Smooth muscle cell (in vitro differentiated cells): ENCODE measurements around the gene CCNT2. TPM values are rescaled to one million over a fixed set of nuclear protein-coding genes. Genes with fewer than 3 reads are reported as not detected.
"Not testable (repeated sequence)": the region's sequence is repeated elsewhere in the genome, so short reads cannot be mapped to it uniquely, and the experiment has no call there.

Source experiments
- DNase-seq: peaks from one replicate; lab custom pipeline; 2025; ENCODE audit not compliant: unreplicated experiment; lab: John Stamatoyannopoulos, UW
- H2AFZ ChIP-seq: fragments of 200-600 bp; sonication (generic); 2 replicates; pipeline ENCODE4 v1.6.0; 2016; ENCODE audit warnings: antibody characterized with exemption, low read depth, mild to moderate bottlenecking
- H3F3A ChIP-seq: fragments of 200-600 bp; sonication (generic); 2 replicates; pipeline ENCODE4 v1.6.0; 2017; ENCODE audit warnings: antibody characterized with exemption, low read depth
- H3K27ac ChIP-seq: fragments of 200-600 bp; sonication (generic); 2 replicates; pipeline ENCODE4 v1.5.1; 2016; ENCODE audit warnings: low read depth, mild to moderate bottlenecking
- H3K27me3 ChIP-seq: fragments of 200-600 bp; sonication (generic); 2 replicates; pipeline ENCODE4 v1.6.1; 2016; ENCODE audit warnings: low read depth, mild to moderate bottlenecking
- H3K36me3 ChIP-seq: fragments of 200-600 bp; sonication (generic); 2 replicates; pipeline ENCODE4 v1.5.1; 2016; ENCODE audit warnings: low read depth
- H3K4me1 ChIP-seq: fragments of 200-600 bp; sonication (generic); 2 replicates; pipeline ENCODE4 v1.5.1; 2016; ENCODE audit warnings: low read depth
- H3K4me2 ChIP-seq: fragments of 200-600 bp; sonication (generic); 2 replicates; pipeline ENCODE4 v1.6.0; 2016; ENCODE audit warnings: mild to moderate bottlenecking
- H3K4me3 ChIP-seq: fragments of 200-600 bp; sonication (generic); 2 replicates; pipeline ENCODE4 v1.5.1; 2016; ENCODE audit warnings: mild to moderate bottlenecking
- H3K79me2 ChIP-seq: fragments of 200-600 bp; sonication (generic); 2 replicates; pipeline ENCODE4 v1.6.0; 2016; ENCODE audit warnings: low read depth, mild to moderate bottlenecking
- H3K9ac ChIP-seq: fragments of 200-600 bp; sonication (generic); 2 replicates; pipeline ENCODE4 v1.6.0; 2016; ENCODE audit warnings: low read depth
- H3K9me3 ChIP-seq: fragments of 200-600 bp; sonication (generic); replicated peaks from 2 replicates; pipeline ENCODE4 v1.5.1; 2016; ENCODE audit warnings: low read depth
- H4K20me1 ChIP-seq: fragments of 200-600 bp; sonication (generic); 2 replicates; pipeline ENCODE4 v1.6.0; 2016; ENCODE audit warnings: low read depth
- CTCF ChIP-seq: fragments of 200-600 bp; sonication (generic); IDR thresholded peaks from 2 replicates; pipeline ENCODE4 v1.5.1; 2017; ENCODE audit warnings: borderline replicate concordance, mild to moderate bottlenecking, antibody characterized with exemption; ENCODE audit not compliant: insufficient read depth, poor library complexity, severe bottlenecking
- WGBS: methylation state at CpG from one replicate; pipeline ENCODE4 v1.1.7; 2016; ENCODE audit warnings: low lambda C conversion rate; 5-methylcytosine and 5-hydroxymethylcytosine counted together
- polyA plus RNA-seq: library from polyadenylated mRNA; unstranded; fragments of >200 nt; fragmentation: Nextera tagmentation; extraction: Ambion mirVana; gene quantifications from 2 replicates; pipeline ENCODE4 v1.2.1, GENCODE V29; 2016
- total RNA-seq: library from RNA; depleted of rRNA; stranded (reverse); fragments of >200 nt; gene quantifications from 2 replicates; pipeline ENCODE4 v1.2.3, GENCODE V29; 2014

CCNT2 gene
- total and polyA plus RNA-seq, 2 experiments from 2014 or later: 16.1 to 74.2 TPM

- no peaks in the 10 kb centered on the region for H3K79me2 ChIP-seq
- peaks cover 10% of the 10 kb centered on the region for H3K9me3 ChIP-seq
- no peak for TF ChIP-seq CTCF
- H3K36me3 ChIP-seq: no peaks in the 10 kb centered on the region
- H3K27ac ChIP-seq: no peak overlapping the region
- no peak overlapping the region for H3K4me2 ChIP-seq
- no peaks in the 10 kb centered on the region for H3F3A ChIP-seq
- no peak overlapping the region for H2AFZ ChIP-seq
- H3K9ac ChIP-seq: no peak overlapping the region
- H3K27me3 ChIP-seq: no peaks in the 10 kb centered on the region
- no peak overlapping the region for H3K4me3 ChIP-seq
- H3K4me1 ChIP-seq: no peaks in the 10 kb centered on the region
- no peak for DNase-seq
- WGBS: 95% methylated on average over 3 of the region's 3 CpGs
- no peaks in the 10 kb centered on the region for H4K20me1 ChIP-seq
These were observed 57.6 kb downstream of the CCNT2 start for GRCh38 chr2:134976074-134976702.

- H3K27me3 ChIP-seq, H4K20me1 ChIP-seq, H3K4me2 ChIP-seq, H3K27ac ChIP-seq, H2AFZ ChIP-seq, H3K4me1 ChIP-seq, H3K36me3 ChIP-seq, H3K9ac ChIP-seq, H3F3A ChIP-seq, DNase-seq, H3K79me2 ChIP-seq, H3K4me3 ChIP-seq, H3K9me3 ChIP-seq: not testable (repeated sequence)
- WGBS: 85% methylated on average over 5 of the region's 5 CpGs
These were observed 58.5 kb downstream of the CCNT2 start for GRCh38 chr2:134977104-134977503.

- no peaks in the 10 kb centered on the region for H3K36me3 ChIP-seq
- no peaks in the 10 kb centered on the region for H3K4me1 ChIP-seq
- whole genome bisulfite sequencing: 84% methylated on average over 4 of the region's 4 CpGs
- no peaks in the 10 kb centered on the region for H4K20me1 ChIP-seq
- H3K4me2 ChIP-seq: no peak overlapping the region
- no peak for TF ChIP-seq CTCF
- H3K79me2 ChIP-seq: no peaks in the 10 kb centered on the region
- no peak overlapping the region for H3K27ac ChIP-seq
- H3K9ac ChIP-seq: no peak overlapping the region
- peaks cover 5% of the 10 kb centered on the region for H3K9me3 ChIP-seq
- H3F3A ChIP-seq: no peaks in the 10 kb centered on the region
- DNase-seq: no peak
- no peak overlapping the region for H3K4me3 ChIP-seq
- no peaks in the 10 kb centered on the region for H3K27me3 ChIP-seq
- H2AFZ ChIP-seq: no peak overlapping the region
These were observed 60.6 kb downstream of the CCNT2 start for GRCh38 chr2:134979221-134979620.

GRCh38 chr2:134980639-134981038 is 62.0 kb downstream of the CCNT2 start:
- DNase-seq: no peak
- WGBS: 95% methylated on average over 7 of the region's 7 CpGs
- no peaks in the 10 kb centered on the region for H3F3A ChIP-seq
- TF ChIP-seq CTCF: no peak
- no peaks in the 10 kb centered on the region for H3K79me2 ChIP-seq
- no peak overlapping the region for H3K4me2 ChIP-seq
- H3K27ac ChIP-seq: no peak overlapping the region
- H2AFZ ChIP-seq: no peak overlapping the region
- no peaks in the 10 kb centered on the region for H3K4me1 ChIP-seq
- H3K36me3 ChIP-seq: no peaks in the 10 kb centered on the region
- H3K9ac ChIP-seq: no peak overlapping the region
- no peaks in the 10 kb centered on the region for H3K27me3 ChIP-seq
- no peaks in the 10 kb centered on the region for H3K9me3 ChIP-seq
- no peak overlapping the region for H3K4me3 ChIP-seq
- no peaks in the 10 kb centered on the region for H4K20me1 ChIP-seq
